ENCODE results near the gene ACOT7.

The ACOT7 gene

GRCh38 chr1:6288665-6289064 is 104.9 kb downstream of the ACOT7 start:
- DNase-seq (ENCODE audit: low read depth in 2 of 2) = no peak

GRCh38 chr1:6288026-6288425 is 105.5 kb downstream of the ACOT7 start:
- no peak for DNase-seq (ENCODE audit: low read depth in 2 of 2)

DNA sequence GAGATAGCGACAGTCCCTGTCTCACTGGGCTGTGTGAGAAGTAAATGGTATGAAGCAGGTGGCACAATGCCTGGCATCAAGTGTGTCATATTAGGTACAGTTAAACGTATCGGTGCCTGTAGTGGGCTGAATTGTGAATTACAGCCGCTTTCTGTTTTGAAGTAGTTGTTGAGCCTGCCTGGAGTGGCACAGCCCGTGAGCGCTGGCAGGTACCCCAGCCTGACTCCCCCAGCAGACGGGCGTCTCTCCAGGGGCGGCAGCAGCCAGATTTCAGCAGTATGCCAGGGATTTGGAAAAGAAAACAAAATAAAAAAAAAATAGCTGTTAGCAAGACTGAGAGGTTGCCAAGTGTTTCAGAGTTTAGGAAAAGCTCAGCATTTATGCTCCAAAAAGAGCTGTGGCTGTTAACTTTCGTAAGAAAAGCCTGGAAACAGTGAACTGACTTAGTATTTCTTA is 106.1 kb downstream of the ACOT7 start:
- DNase-seq (ENCODE audit: low read depth in 2 of 2) = no peak

DNA sequence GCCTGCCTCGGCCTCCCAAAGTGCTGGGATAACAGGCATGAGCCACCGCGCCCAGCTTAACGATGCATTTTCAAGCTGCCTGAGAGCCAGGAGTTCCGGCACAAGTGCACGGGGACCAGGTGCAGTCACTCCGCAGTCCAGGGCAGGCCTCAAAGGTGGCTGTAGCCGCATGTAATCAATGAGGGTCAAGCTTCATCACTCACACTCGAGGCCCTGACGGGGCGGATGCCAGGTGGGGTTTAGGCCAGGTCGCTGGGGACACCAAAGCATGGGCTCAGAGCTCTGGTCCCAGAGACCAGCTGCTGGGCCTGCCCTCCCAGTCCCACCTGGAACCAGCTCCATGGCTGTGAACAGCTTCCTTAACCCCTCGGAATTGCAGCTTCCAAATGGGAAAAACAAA is 106.5 kb downstream of the ACOT7 start:
- DNase-seq (ENCODE audit: low read depth in 2 of 2) = no peak

DNA sequence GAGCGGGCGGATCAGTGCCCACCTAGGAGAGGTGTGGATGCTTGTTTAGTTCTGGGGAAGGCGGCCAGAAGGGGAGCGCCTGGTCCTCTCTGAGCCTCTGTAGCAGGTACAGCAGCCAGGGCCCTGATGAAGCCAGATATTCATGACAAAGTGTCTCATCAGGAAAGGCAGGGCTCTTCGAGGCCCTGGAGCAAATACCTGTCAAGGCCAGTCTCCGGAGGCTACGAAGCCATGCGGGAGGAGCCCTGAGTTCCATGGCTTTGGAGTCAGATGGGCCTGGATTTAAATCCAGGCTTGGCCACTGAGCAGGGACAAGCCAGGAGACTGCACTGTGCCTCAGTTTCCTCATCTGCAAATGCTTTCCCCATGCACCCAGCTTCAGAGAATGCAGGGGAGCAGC is 107.3 kb downstream of the ACOT7 start:
- DNase-seq (ENCODE audit: low read depth in 2 of 2) = no peak

DNA sequence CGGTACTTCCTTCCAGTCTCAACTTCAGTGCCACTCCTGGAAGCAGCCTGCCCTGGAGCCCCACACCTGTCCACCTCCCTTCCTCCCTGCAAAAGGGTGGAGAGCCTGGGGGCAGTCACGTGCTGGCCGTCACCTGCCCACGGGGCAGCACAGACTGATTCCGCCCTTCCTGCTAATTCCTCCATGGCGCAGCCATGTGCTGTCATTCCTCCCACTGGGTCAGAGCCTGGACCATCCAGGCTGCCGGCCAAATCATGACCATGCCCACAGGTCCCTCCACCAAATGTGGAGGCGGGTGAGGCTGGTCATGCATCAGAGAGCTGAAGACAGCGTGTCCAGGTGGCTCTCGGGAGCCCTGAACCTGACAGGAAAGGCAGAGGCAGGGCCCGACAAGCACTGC is 108.2 kb downstream of the ACOT7 start:
- DNase-seq (ENCODE audit: low read depth in 2 of 2) = no peak

GRCh38 chr1:6282577-6283270 is 110.8 kb downstream of the ACOT7 start:
- no peak for DNase-seq (ENCODE audit: low read depth in 2 of 2)

DNA sequence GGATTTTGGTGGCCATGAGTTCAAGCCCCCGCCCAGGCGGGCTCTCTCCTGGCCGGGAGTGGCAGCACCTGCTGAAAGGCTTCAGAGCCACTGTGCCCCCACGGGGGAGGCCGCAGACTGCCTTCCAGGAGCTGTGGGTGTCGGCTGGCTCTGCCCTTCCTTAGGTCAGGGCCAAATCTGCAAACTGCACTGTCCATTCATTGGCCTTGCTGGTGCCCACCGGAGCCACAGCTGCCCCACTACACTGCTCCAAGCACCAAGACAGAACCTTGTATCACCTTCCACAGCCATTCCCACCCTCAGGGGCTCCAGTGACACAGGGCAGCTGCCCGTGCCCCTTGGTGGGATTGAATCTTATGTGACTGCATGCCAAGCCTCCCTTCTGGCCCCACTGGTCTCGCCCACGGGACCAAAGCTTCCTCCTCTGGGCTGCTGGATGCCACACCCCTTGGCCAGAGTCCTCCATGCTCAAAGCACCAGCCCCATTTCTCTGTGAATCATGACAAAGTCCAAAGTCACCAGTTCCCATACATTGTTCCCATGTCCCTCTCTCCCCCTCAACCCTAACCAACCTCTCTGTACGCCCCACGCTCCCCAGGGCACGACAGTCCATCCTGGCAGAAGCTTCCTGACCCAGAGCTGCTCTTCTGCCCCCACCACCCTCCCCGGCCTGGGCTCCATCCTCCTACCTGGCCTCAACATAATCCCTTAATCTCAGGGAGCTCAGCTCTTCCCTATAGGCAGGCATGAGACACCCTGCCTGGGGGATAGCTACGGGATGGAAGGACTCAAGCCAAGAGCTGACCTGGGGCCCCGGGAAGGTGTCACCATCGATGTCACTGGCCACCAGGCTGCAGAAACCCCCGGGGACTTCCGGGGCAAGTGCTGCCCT is 111.8 kb downstream of the ACOT7 start:
- DNase-seq (ENCODE audit: low read depth in 2 of 2) = no peak

DNA sequence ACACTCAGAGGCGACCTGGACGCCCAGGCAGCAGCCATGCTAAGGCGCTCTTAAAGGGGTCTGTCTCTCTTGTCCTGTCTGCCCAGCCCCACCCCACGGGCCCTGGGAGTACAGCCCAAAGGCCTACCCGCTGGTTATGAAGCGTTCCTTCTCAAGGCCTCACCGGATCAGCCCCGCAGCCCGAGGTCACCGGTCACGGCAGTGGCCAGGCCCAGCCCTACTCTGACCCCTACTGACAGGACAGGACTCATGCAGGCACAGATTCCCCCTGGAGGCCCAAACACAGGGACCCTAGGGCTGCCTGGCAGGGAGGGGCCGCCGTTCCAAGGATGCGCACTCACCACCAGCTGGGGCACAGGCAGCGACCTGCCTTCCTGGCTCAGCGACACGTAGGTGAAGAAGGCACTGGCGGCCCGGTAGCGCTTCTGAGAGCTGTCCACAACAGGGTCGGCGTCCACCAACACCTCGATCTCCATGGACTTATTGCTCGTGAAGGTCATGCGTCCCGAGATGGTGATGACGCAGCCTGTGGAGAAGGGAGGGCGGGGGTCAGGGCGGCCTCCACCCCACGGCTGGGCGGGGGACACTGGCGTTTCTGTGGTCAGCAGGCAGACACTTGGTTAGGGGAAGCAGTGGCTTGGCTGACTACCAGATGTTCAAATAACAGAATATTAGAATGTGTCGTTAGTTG is 112.7 kb downstream of the ACOT7 start:
- no peak for DNase-seq (ENCODE audit: low read depth in 2 of 2)

GRCh38 chr1:6279613-6280383 is 113.8 kb downstream of the ACOT7 start:
- DNase-seq (ENCODE audit: low read depth in 2 of 2) = no peak

DNA sequence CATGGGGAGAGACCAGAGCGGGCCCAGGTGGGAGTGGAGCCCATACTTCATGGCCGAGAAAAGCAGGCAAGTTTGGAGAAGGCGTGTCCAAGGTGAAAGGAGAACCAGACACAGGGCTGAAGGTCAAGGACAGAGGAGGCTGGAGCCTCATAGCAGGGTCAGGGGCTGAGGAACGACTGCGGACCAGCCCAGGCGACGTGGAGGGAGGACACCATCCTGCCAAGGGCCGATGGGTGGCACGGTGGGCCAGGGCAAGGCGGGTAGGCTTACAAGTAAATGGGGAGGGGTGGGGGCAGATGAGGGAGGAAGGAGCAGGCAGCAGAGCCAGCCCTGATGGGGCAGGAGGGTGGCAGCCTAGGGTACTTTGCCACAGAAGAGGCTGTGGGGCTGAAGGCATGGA is 114.5 kb downstream of the ACOT7 start:
- no peak for DNase-seq (ENCODE audit: low read depth in 2 of 2)

- no peak for DNase-seq (ENCODE audit: low read depth in 2 of 2)
These were observed 115.3 kb downstream of the ACOT7 start for GRCh38 chr1:6278263-6278662.

GRCh38 chr1:6276811-6277555 is 116.6 kb downstream of the ACOT7 start:
- DNase-seq (ENCODE audit: low read depth in 2 of 2) = no peak

GRCh38 chr1:6275826-6276782 is 117.5 kb downstream of the ACOT7 start:
- DNase-seq (ENCODE audit: low read depth in 2 of 2) = no peak

GRCh38 chr1:6274622-6275139 is 118.9 kb downstream of the ACOT7 start:
- no peak for DNase-seq (ENCODE audit: low read depth in 2 of 2)

GRCh38 chr1:6274102-6274501 is 119.5 kb downstream of the ACOT7 start:
- DNase-seq (ENCODE audit: low read depth in 2 of 2) = no peak

DNA sequence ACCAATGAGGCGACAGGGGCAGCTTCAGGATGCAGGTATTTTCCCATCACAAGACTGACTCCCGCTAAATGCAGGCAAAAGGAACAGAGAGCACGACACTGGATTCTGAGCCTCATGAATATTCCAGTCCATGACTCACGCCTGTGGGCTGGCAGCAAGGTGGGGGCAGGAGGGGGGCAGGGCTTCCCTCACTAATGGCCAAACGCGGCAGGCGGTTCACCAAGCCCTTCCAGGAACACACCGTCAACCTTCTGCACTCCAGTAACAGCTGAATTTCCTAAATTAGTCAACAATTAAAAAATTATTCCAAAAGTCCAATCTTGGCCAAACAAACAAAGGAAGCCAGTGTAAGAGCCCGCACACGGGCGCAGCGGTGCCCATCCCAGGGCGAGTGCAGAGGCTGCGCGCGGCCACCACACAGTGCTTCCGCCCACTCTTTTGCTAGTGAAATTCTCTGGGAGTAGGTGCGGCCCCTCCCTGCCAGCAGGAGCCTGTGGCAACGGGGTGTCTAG is 120.1 kb downstream of the ACOT7 start:
- DNase-seq (ENCODE audit: low read depth in 2 of 2) = no peak

- no peak for DNase-seq (ENCODE audit: low read depth in 2 of 2)
These were observed 120.7 kb downstream of the ACOT7 start for GRCh38 chr1:6272868-6273267.

DNA sequence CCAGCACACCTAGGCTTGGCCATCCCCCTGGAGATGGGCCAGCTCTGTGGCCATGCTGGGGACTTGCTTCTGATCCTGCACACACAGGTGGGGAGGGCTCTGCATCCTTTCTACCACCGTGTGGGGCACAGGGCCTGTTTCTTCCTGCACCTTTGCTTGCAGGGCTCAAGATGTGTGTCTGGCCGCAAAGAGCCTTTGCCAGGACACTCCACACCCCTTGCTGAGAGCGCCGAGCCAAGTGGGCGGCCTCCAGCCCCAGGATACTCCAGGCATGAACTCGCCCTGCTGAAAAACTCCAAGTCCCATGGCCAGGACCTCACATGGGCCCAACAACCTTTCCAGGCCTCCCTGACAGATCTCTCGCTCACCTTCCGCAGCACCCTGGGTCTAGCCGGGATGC is 121.1 kb downstream of the ACOT7 start:
- DNase-seq (ENCODE audit: low read depth in 2 of 2) = no peak

Measured in stimulated activated CD8-positive, alpha-beta memory T cell treated with anti-CD3 and anti-CD28 coated beads, Interleukin-15, amount 100 ng/mL, for 4 hours (primary cell).